GM21619 (cell line): ENCODE measurements around the gene C19orf12.

ENCODE experiments used
- ATAC-seq: cut with Tn5 transposase; IDR thresholded peaks from one replicate; pipeline ENCODE4 v1.9.1; 2021; ENCODE audit not compliant: unreplicated experiment

C19orf12 gene

DNA sequence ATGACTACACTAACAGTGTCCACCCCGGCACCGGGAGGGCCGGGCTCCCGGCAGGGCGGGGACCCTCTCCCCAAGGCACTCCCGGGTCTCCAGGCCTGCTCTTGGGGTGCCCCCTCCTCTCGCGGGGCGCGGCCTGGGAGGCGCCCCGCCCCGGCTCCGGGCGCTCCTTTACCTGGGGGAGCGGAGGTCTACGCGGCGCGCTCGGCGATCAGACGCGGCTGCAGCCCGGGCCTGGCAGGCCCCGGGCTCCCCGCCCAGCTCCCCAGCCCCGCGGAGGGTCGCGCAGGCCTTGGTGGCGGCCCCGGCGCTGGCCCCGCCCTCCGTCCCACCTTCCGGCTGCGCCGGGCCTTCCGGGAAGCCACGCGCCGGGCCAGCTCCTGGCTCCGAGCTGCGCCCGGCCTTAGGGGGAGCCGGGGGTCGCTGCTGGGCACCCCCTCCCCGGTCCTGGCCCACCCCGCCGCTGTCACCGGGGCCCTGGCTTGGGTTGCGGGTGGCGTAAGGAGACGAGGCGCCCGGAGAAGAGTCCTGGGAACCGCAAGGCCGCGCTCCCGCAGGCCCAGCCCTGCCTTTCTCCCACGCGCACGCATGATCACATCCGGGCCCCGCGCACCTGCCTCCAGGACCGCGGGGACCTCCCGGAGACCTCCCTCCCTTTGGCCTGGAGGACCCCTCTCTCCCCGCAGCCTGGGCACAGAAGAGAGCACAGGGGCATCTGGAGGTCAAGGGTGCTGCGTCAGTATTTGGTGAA lies at the start of gene C19orf12:
Gene C19orf12, minus strand, starts transcription at position 309 of the 748 bp plus-strand sequence. CDS start 6,848 bp downstream, outside the sequence.
- ATAC-seq, result peak; percentile 72

DNA sequence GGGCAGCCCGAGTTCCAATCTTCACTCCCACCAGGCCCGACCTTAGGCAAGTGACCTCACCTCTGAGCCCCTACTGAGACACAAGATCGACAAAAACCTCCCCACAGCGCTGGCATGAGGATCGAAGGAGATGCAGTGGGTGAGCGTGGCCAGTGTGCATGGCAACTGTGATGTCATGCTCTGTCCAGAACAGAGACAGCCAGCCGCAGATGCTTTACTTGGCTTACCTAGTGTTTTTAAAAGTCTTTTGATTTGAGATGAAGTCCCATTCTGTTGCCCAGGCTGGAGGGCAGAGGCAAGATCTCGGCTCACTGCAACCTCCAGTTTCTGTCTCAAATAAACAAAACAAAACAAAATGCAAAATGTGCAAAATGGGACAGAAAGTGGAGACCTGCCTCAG lies 49.3 kb upstream of the C19orf12 start:
- ATAC-seq, result no peak

DNA sequence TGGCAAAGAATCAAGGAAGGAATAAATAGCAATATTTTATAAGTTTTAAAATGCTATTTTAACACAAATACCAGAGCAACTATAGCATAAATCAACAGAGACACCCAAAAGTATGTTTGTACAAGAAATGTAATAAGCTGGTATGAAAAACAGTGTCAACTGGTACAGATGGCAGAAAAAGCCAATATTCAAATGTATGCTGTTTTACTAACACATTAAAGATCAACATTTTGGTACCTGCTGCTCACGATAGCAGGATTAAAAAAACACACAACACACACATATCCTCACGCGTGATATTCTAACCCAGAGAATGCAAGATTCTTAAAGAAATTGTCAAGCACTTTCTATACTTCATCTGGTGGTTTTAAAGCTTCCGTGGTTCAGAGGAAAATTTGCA lies 48.1 kb upstream of the C19orf12 start:
- no peak for ATAC-seq

DNA sequence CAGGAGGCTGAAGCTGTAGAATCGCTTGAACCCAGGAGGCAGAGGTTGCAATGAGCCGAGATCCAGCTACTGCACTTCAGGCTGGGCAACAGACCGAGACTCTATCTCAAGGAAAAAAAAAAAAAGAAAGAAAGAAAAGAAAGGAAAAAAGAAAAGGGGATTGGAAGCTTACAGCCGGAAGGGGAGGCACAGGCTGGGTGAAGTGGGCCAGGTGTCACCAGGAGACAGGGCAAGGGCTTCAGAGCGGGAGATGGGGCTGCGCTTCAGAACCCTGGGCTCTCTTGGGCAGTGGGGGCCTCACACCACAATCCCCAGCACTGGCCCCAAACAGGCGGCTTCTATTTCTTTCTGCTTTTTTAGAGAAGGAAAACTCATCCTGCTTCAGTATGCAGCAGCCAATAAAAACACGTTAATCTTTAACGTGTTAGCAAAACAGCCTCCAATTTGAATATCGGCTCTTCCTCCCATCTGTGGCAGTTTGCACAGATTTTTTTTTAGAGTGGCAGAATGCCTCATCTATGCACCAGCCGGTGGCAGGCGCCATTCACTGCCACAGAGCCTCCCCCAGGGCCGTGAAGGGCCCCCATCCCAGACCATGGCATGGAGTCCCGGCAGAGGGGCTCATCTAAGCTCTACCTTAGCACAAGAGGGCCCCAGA lies 46.6 kb upstream of the C19orf12 start:
- no peak for ATAC-seq

DNA sequence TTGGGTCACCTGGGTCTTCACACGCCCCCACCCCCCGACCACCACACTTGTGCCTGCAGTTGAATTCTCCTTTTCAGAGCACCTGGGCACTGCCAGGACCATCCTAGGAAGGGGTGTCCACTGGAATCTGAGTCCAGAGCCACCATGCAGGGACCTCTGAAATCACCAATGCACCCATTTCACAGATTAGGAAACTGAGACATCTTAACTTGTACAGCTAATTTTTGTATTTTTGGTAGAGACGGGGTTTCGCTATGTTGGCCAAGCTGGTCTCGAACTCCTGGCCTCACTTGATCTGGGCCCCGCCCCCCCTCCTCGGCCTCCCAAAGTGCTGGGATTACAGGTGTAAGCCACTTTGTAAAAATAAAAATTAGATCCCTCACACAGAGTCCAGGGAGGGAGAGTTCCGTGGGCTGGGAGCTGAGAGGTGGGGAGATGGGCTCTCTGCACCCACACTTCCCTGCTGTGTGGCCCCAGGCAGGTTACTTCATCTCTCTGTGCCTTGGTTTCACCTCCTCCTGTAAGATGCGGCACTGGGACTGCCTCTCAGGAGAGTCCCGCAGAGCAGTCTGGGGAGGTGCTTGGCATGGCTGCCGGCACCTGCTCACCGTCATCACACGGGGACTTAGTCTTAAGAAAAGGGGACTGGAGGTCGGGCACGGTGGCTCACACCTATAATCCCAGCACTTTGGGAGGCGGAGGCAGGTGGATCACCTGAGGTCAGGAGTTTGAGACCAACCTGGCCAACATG lies 45.9 kb upstream of the C19orf12 start:
- ATAC-seq, result no peak

DNA sequence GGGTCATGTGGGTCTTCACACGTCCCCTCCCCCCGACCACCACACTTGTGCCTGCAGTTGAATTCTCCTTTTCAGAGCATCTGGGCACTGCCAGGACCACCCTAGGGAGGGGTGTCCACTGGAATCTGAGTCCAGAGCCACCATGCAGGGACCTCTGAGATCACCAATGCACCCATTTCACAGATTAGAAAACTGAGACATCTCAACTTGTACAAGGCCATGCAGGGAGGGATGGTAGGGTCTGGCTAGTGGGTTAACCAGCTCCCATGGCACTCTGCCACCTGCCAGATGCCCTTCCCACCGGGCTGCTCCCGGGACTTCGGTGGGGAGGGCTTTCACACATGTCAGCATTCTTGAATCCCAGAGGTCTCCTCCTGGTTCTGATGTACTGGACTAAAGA lies 44.3 kb upstream of the C19orf12 start:
- no peak for ATAC-seq

DNA sequence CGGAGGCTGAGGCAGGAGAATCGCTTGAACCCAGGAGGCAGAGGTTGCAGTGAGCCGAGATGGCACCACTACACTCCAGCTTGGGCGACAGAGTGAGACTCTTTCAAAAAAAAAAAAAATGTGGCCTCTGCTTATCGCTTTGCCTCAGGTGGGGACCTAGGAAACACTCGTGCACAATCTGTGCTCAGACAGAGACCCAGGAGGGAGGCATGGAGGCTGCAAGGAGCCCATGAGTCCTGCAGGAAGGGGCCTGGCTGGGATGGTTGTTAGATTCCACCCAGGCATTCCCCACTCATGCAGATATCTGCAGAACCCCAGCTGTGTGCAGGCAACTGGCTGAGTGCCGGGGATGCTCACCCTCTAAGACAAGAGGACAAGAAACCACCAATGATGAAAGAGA lies 43.8 kb upstream of the C19orf12 start:
- ATAC-seq, result no peak

DNA sequence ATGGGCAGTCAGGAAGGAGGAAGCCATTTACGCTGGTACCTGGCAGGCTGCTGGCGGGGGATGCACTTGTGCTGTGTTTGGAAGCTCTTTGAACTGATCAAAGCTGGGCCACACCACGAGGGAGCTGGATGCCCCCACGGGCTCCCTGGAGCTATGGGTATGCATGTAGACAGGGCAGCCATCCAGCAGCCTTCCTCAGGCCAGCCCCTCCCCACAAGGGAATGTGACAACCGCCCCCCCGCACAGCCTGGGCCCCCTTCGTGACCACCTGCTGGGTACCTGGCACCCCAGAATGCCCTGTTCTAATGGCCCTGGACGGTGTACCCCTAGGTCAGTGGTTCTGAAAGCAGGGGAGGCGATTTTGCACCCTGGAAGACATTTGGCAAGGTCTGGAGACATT lies 42.5 kb upstream of the C19orf12 start:
- no peak for ATAC-seq

DNA sequence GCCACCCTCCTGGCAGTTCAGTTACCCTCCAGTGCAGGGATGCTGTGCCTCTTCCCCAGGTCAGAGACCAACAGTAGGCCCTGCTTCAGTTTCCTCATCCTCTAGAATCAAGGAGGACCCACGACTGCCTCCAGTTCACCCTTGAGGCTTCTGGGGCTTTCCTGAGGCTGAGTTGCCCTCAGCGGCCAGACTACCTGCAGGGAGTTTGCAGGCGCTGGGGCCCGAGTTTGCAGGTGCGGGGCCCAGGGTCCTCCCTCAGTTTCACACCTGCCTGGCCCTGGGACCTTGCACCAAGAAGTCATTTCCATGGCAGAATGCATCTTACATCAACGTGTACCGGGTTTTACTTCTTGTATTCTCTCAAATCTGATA lies 38.9 kb upstream of the C19orf12 start:
- no peak for ATAC-seq

DNA sequence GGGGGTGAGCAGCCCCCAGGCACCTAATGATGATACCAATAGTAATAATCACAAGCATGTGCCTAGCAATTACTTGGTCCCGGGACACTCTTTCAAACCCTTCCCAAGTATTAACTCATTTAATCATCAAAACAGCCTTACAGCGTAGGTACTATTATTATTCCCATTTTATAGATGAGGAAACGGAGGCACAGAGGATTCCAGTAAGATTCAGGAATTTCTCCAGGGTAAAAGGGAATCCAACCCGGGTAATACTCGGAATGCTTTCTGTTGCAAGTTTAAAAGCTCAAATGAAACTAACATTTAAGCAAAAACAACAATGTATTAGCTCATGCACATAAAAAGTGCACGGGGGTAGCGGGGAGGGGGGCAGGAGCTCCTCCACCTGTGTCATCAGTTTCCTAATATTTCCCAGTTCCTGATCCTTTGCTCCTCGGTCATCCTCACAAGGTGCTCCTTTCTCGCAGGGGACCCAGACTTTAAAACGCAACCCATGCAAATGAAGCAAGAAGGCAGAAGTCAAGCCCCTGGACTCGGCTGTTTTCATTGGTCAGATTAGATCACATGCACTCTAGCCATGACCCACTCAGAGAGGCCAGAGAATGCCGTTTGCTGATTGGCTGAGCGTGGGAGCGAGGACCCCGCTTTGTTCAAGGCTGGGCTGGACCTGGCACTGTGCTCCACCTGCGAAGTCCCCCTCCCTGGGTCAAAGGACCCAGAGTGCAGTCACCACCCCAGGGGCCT lies 38.3 kb upstream of the C19orf12 start:
- no peak for ATAC-seq

DNA sequence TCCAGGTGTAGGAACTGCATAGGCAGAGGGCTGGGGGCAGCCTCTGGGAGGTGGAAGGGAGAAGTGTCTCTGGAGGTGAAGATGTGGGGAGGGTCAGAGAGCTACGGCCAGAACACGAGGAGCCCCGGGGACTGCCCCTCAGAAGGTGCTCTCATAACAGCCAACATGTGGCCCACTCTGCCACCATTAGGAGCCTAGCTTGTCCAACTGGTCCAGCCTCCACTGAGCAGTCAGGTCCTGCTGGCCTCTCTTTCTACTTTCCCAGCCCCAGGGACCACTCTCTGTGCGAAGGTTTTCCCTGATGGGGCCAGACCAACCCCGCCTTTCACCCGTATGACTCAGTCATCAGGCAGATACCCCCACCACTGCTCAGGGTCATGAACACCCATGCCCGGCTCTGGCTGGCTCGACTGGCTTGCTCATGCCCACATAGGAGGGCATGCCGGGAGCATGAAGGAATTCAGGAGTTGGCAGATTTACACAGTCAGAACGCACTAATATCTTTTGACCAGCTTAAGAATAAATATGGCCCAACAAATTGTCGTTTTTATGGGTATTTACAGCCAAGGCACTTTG lies 37.5 kb upstream of the C19orf12 start:
- ATAC-seq, result no peak

DNA sequence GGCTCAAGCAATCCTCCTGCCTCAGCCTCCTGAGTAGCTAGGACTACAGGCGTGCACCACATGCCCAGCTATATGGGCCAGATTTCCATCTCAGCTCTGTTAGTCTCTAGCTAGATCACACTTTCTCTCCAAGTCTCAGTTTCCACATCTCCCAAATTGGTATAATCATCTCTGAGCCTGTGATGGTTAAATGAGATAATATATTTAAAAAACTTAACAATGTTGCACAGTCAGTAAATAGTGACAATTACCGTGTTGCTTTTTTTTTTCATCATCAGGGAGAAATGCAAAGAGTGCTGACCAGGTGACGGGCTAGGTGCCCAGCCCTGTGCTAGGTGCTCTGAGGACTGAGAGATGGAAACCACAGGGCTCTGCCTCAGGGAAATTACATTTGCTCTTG lies 36.9 kb upstream of the C19orf12 start:
- no peak for ATAC-seq

DNA sequence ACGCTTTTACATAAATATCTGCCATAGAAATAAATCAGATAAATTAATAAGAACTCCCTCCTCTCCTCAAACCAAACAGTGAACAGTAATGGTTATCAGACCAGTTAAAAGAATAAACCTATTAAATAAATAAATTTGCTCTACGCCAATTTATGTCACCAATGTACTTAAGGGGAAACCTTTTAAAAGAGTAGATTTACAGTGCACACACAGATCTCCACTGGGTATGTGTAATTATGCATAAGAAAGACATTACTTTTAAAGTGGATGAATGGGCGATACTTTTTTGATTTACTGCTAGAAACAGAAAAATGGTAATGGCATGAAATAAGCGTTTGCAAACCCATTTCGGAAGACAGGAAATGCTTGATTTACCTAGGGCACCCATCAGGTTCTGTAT lies 34.9 kb upstream of the C19orf12 start:
- no peak for ATAC-seq

DNA sequence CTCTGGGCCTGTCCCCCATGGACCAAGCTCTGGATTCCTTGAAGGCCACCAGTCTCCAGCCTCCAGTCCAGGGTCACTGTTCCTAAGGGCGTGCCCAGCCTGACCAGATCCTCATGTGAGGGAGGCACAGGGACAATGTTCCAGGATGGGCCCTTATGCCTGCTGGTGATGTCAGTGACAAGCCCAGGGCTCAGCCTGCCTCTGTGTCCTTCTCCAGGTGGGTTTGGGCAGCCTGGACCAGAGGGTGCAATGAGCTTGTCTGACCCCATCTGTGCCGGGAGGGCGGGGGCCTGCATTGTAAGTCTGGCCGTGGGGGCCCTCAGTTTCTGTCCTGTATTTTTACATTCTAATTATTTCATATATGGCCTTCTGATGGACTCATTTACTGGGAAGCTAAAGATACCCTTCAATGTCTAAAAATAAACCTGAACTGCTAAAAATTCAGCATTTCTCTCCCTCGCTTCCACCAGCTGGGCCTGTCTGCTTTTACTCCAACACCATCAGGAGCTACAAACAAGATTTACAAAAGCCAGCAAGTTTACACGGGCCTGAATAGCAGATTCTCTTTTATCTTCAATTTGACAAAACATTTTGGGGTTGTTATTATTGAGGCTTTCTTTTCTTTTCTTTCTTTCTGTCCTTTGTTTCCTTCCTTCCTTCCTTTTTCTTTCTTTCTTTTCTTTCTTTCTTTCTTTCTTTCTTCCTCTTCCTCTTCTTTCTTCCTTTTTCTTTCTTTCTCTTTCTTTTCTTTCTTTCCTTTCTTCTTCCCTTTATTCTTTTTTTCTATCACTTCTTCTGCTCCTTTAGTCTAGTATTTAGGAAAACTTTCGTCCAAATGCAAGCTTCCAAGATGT lies 34.2 kb upstream of the C19orf12 start:
- no peak for ATAC-seq

DNA sequence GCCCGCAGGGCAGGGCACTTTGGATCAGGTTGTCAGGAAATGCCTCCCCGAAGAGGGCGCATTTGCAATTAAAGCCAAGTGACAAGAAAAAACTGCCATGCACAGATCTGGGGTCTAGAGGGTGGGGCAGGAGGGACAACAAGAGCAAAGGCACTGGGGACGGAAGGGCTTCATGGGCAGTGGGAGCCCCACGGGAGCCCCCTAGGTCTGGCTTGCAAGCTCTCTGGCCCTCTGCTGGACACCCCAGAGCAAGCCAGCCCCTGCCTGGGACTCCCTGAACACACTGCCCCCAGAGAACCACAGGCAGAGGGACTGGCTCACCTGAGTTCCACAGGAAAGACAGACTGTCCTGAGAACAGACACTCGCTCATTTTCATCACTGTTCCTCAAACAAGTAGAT lies 30.2 kb upstream of the C19orf12 start:
- no peak for ATAC-seq

DNA sequence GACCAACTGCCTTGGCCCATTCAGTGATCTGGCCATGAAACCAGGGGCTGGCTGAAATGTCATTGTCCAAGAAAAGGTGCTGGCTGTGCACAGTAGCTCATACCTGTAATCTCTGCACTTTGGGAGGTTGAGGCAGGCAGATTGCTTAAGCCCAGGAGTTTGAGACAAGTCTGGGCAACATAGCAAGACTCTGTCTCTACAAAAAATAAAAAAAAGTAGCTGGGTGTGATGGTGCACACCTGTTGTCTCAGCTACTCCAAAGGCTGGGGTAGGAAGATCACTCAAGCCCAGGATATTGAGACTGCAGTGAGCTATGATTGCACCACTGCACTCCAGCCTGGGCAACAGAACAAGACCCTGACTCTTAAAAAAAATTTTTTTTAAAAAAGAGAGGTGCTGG lies 28.6 kb upstream of the C19orf12 start:
- ATAC-seq, result no peak

DNA sequence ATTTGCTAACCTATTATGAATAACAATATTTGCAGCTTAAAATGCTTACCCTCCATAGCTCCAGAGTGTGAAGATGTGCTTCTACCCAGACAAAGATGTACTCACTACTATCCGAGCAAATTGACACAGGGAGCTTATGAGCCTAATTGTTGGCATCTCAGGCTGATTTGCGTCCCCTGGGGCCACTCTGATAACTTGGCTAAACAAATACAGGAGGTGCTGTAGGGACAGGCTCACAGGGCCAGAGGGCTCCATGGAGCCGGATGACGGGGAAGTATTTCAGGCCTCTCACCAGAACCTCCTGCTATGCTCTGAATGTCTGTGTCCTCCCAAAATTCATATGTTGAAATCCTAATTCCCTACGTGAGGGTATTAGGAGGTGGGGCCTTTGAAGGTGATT lies 26.7 kb upstream of the C19orf12 start:
- no peak for ATAC-seq

DNA sequence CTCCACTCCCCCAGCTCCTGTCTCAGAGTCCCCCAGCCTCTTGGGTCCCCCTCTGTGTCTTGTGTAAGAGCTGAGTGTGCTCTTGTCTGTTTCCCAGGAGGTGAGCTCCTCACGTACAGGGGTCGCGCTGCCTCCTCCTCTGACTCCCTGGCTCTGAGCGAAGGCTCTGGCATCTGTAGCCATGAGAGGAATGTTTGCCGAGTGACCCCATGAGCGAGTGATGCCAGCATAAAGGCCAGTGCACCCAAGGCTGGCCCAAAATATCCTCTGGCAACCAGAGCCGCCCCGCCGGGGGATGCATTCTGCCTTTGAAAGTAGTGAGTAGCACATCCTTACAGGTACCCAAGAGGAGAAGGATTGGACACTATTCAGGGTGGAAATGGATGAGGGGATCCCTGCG lies 26.2 kb upstream of the C19orf12 start:
- ATAC-seq, result no peak

DNA sequence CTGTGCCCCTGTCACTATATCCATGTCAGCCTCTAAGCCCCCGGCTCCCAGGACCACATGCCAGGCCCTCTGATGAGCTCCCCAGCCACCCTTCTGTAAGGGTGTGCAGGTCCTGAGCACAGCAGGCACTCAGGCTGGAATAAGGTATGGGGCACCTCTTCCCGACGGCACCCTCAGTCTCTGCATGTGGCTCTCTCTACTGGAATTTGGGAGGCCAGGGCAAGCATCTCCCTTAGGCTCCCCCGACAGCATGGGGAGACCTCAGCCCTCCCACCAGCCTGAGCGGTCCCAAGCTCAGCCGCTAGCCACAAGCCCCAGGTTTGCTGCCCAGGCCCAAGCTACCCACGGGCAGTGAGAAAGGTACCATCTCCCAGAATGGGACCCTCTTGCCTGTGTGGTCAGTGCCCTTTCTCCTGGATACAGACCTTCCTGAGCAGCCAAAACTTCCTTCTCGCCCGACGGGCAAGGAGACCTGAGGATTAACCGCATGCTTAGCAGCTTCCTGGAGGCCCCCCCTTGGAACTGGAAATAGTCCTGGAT lies 22.5 kb upstream of the C19orf12 start:
- ATAC-seq, result no peak

DNA sequence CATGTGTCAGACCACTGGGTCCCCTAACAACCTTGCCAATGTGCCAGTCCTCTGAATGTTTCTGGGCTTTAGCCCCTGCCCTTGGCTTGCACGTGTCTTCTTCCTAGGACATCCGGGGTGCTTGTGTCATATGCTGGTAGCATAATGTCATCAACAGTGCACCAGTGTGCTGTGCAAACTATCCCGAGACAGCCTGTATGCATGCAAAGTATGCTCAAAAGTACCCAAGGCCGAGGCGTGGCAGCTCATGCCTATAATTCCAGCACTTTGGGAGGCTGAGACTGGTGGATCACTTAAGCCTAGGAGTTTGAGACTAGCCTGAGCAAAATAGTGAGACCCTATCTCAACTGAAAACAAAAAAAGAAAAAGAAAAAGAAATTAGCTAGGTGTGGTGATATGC lies 20.8 kb upstream of the C19orf12 start:
- no peak for ATAC-seq
